Panc1 (cell line): ENCODE data around the gene TNFAIP8L1. TPM values are rescaled to one million over a fixed set of nuclear protein-coding genes. Genes with fewer than 3 reads are reported as not detected.

Experiments
- ATAC-seq: fragments of 200-7000 bp; cut with Tn5 transposase; 2 replicates; pipeline ENCODE4 v1.9.1; 2020; ENCODE audit warnings: mild to moderate bottlenecking, moderate library complexity
- BruUV-seq: library from RNA; stranded (reverse); fragments of 400-500 nt; replicated peaks from 2 replicates; lab custom pipeline; 2021; lab: Mats Ljungman, UMichigan
- CTCF ChIA-PET: fragments of 300-600 bp; sonication (Branson Sonifier 250); formaldehyde crosslinking; loops from one replicate; lab custom pipeline; 2022; ENCODE audit warnings: antibody characterized with exemption; lab: Charles Lee
- POLR2A ChIA-PET: fragments of 300-600 bp; sonication (Branson Sonifier 250); formaldehyde crosslinking; loops from one replicate; lab custom pipeline; 2022; ENCODE audit warnings: antibody characterized with exemption; lab: Charles Lee
- DNase-seq: peaks from one replicate; pipeline ENCODE4 v3.0.0-alpha.2; 2010; ENCODE audit warnings: low read depth, low spot score
- H3K27ac ChIP-seq: 2 replicates; pipeline ENCODE4 v1.5.1; 2011; ENCODE audit warnings: mild to moderate bottlenecking, low read length, inconsistent platforms
- H3K27me3 ChIP-seq: fragments of 200-500 bp; sonication (Bioruptor generic); 2 replicates; pipeline ENCODE4 v1.6.0; 2014; ENCODE audit warnings: low read length, inconsistent platforms; ENCODE audit not compliant: control insufficient read depth, insufficient read depth
- H3K36me3 ChIP-seq: fragments of 200-500 bp; sonication (Bioruptor generic); 2 replicates; pipeline ENCODE4 v1.5.1; 2014; ENCODE audit warnings: inconsistent platforms, mild to moderate bottlenecking, low read length, moderate library complexity; ENCODE audit not compliant: control insufficient read depth, insufficient read depth
- H3K4me1 ChIP-seq: 2 replicates; pipeline ENCODE4 v1.5.1; 2011; ENCODE audit warnings: inconsistent platforms, mild to moderate bottlenecking, low read length, moderate library complexity; ENCODE audit not compliant: control insufficient read depth, insufficient read depth
- H3K4me3 ChIP-seq, 2 experiments: 2 replicates each; pipeline ENCODE4 v1.5.1; 2011 to 2012; ENCODE audit warnings: low read depth in 2 of 2, low read length in 2 of 2, mild to moderate bottlenecking in 2 of 2, inconsistent platforms in 1 of 2, moderate library complexity in 1 of 2
- H3K9me3 ChIP-seq: fragments of 200-500 bp; sonication (Bioruptor generic); 2 replicates; pipeline ENCODE4 v1.5.1; 2014; ENCODE audit warnings: low read depth, mild to moderate bottlenecking, inconsistent platforms, low read length, moderate library complexity; ENCODE audit not compliant: control insufficient read depth, insufficient read depth
- POLR2AphosphoS5 ChIP-seq: IDR thresholded peaks from 2 replicates; pipeline ENCODE4 v1.6.1; 2012; ENCODE audit warnings: mild to moderate bottlenecking, low read depth, low read length, moderate library complexity
- SIN3A ChIP-seq: IDR thresholded peaks from 2 replicates; pipeline ENCODE4 v1.6.1; 2012; ENCODE audit warnings: low read depth, mild to moderate bottlenecking, low read length, moderate library complexity, borderline replicate concordance; ENCODE audit not compliant: insufficient read depth
- TCF7L2 ChIP-seq: IDR thresholded peaks from 2 replicates; pipeline ENCODE4 v1.6.1; 2011; ENCODE audit warnings: mild to moderate bottlenecking, low read depth, low read length, inconsistent platforms
- in situ Hi-C: cut with HindIII; loops from 2 replicates; pipeline ENCODE4 v1.10.0; 2016; ENCODE audit warnings: low sequenced_read_pairs, low pct_unique_long_range_greater_than_20kb
- intact Hi-C: fragments of 100-400 bp; cut with micrococcal nuclease; formaldehyde crosslinking; loops from one replicate; pipeline ENCODE4 v1.10.0; 2022; ENCODE audit not compliant: unreplicated experiment
- total RNA-seq: library from RNA; stranded (reverse); gene quantifications from one replicate; pipeline ENCODE4 v1.2.1, GENCODE V29; 2021; ENCODE audit not compliant: unreplicated experiment
- TF ChIP-seq, protein P1 (sequence below): fragments of 450-650 bp; IDR thresholded peaks from 2 replicates; pipeline ENCODE4 v1.5.1; 2017; ENCODE audit warnings: mild to moderate bottlenecking
- TF ChIP-seq, protein P2 (sequence below), 2 experiments: IDR thresholded peaks; 2 replicates each; pipeline ENCODE4 v1.6.1; 2011 to 2012; ENCODE audit warnings: low read depth in 2 of 2, control low read depth in 1 of 2, low read length in 1 of 2, mild to moderate bottlenecking in 1 of 2, moderate library complexity in 1 of 2; ENCODE audit not compliant: insufficient read depth in 1 of 2

TNFAIP8L1 gene
- total RNA-seq, 1 experiment from 2014 or later: 4.8 TPM

DNA sequence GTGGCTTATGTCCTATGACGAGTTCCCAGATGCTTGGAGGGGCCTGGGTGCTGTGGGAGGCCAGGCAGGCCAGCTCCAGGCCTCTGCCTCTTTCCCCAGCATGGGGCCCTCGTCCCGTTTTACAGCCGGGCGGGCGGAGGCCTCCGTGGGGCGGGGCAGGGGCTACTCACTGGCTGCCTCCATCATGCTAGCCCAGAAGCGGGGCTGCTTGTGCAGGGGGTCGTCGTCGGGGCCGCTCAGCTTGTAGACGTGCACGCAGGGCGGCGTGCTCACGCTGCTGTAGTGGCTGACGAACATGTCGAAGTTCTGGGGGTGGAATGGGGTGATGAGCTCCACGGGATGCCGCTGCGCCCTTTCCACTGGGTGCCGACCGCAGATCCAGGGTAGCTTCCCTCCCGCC lies 49.3 kb downstream of the TNFAIP8L1 start:
- ChIA-PET POLR2A (no interaction called here), CTCF (no interaction called here)
- ATAC-seq: no peak
- intact Hi-C loops (no loop called here), in situ Hi-C loops (no loop called here)
- no peak for TF ChIP-seq POLR2AphosphoS5
- TF ChIP-seq, protein P1, sequence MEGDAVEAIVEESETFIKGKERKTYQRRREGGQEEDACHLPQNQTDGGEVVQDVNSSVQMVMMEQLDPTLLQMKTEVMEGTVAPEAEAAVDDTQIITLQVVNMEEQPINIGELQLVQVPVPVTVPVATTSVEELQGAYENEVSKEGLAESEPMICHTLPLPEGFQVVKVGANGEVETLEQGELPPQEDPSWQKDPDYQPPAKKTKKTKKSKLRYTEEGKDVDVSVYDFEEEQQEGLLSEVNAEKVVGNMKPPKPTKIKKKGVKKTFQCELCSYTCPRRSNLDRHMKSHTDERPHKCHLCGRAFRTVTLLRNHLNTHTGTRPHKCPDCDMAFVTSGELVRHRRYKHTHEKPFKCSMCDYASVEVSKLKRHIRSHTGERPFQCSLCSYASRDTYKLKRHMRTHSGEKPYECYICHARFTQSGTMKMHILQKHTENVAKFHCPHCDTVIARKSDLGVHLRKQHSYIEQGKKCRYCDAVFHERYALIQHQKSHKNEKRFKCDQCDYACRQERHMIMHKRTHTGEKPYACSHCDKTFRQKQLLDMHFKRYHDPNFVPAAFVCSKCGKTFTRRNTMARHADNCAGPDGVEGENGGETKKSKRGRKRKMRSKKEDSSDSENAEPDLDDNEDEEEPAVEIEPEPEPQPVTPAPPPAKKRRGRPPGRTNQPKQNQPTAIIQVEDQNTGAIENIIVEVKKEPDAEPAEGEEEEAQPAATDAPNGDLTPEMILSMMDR: no peak
- TF ChIP-seq, protein P2, sequence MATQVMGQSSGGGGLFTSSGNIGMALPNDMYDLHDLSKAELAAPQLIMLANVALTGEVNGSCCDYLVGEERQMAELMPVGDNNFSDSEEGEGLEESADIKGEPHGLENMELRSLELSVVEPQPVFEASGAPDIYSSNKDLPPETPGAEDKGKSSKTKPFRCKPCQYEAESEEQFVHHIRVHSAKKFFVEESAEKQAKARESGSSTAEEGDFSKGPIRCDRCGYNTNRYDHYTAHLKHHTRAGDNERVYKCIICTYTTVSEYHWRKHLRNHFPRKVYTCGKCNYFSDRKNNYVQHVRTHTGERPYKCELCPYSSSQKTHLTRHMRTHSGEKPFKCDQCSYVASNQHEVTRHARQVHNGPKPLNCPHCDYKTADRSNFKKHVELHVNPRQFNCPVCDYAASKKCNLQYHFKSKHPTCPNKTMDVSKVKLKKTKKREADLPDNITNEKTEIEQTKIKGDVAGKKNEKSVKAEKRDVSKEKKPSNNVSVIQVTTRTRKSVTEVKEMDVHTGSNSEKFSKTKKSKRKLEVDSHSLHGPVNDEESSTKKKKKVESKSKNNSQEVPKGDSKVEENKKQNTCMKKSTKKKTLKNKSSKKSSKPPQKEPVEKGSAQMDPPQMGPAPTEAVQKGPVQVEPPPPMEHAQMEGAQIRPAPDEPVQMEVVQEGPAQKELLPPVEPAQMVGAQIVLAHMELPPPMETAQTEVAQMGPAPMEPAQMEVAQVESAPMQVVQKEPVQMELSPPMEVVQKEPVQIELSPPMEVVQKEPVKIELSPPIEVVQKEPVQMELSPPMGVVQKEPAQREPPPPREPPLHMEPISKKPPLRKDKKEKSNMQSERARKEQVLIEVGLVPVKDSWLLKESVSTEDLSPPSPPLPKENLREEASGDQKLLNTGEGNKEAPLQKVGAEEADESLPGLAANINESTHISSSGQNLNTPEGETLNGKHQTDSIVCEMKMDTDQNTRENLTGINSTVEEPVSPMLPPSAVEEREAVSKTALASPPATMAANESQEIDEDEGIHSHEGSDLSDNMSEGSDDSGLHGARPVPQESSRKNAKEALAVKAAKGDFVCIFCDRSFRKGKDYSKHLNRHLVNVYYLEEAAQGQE (IDR thresholded peaks at IDR 0.05; ENCODE audit: insufficient read depth in 1 of 2, low read depth in 2 of 2, low read length in 1 of 2): no peak
- TF ChIP-seq SIN3A: no peak
- no peak for TF ChIP-seq TCF7L2
- H3K36me3 ChIP-seq: no peaks in the 10 kb centered on the region
- no peaks in the 10 kb centered on the region for H3K9me3 ChIP-seq
- H3K4me1 ChIP-seq: no peaks in the 10 kb centered on the region
- H3K27ac ChIP-seq: no peak overlapping the region
- DNase-seq: no peak
- H3K27me3 ChIP-seq: no peaks in the 10 kb centered on the region
- BruUV-seq: no TSS peak
- H3K4me3 ChIP-seq: no peak overlapping the region

DNA sequence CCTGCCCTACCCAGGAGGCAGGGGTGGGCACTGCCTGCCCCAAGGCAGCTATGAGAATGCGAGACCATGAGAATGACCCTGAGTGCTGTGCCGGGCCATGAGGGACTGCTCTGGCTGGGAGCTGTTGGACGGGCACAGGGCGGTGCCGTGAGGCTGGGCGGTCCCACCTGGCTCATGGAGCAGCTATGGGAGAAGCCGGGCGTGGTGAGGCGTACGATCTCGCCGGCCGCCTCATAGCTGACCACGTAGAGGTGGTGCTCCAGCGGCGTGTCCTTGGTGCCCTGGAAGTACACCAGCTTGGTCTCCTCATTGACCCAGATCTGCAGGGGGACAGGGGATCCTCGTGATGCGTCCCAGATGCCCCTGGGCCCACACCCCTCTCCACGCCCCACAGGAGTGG lies 50.1 kb downstream of the TNFAIP8L1 start:
- H3K9me3 ChIP-seq: no peaks in the 10 kb centered on the region
- ATAC-seq (no peak), DNase-seq (no peak)
- ChIA-PET POLR2A (no interaction called here), CTCF (no interaction called here)
- intact Hi-C loops: no loop called here
- BruUV-seq: no TSS peak
- no peaks in the 10 kb centered on the region for H3K36me3 ChIP-seq
- H3K27me3 ChIP-seq: no peaks in the 10 kb centered on the region
- TF ChIP-seq POLR2AphosphoS5: no peak
- TF ChIP-seq TCF7L2: no peak
- TF ChIP-seq, protein P1: no peak
- no peak for TF ChIP-seq SIN3A
- TF ChIP-seq, protein P2 (IDR thresholded peaks at IDR 0.05; ENCODE audit: insufficient read depth in 1 of 2, low read depth in 2 of 2, low read length in 1 of 2): no peak
- H3K4me1 ChIP-seq: no peaks in the 10 kb centered on the region; the same call in 1 of the 2 replicates
- no peak overlapping the region for H3K4me3 ChIP-seq
- in situ Hi-C loops: no loop called here
- H3K27ac ChIP-seq: no peak overlapping the region
